DOHH2 (cell line): ENCODE measurements around the gene PPARA.
A peak's percentile ranks its signal among the peaks of the same experiment; 100 is the strongest.

Experiments
- H3F3A ChIP-seq: fragments of 200-600 bp; sonication (generic), shearing (Covaris generic); 2 replicates; pipeline ENCODE4 v1.6.0; 2016; ENCODE audit warnings: antibody characterized with exemption, mild to moderate bottlenecking; ENCODE audit not compliant: control insufficient read depth, insufficient read depth
- H3K27ac ChIP-seq: fragments of 200-600 bp; sonication (generic); 2 replicates; pipeline ENCODE4 v1.5.1; 2014; ENCODE audit warnings: low read depth, mild to moderate bottlenecking, low read length, moderate library complexity
- H3K27me3 ChIP-seq: fragments of 200-600 bp; sonication (generic); 2 replicates; pipeline ENCODE4 v1.6.1; 2014; ENCODE audit warnings: mild to moderate bottlenecking, low read length, mixed read lengths; ENCODE audit not compliant: control insufficient read depth
- H3K36me3 ChIP-seq: fragments of 200-600 bp; sonication (generic); 2 replicates; pipeline ENCODE4 v1.6.1; 2014; ENCODE audit warnings: mild to moderate bottlenecking, low read length, moderate library complexity, mixed read lengths; ENCODE audit not compliant: control insufficient read depth
- H3K4me1 ChIP-seq: fragments of 200-600 bp; sonication (generic); 2 replicates; pipeline ENCODE4 v1.6.1; 2014; ENCODE audit warnings: mild to moderate bottlenecking, low read length, mixed read lengths; ENCODE audit not compliant: control insufficient read depth
- H3K4me2 ChIP-seq: fragments of 200-600 bp; sonication (generic); 2 replicates; pipeline ENCODE4 v1.6.0; 2014; ENCODE audit warnings: mild to moderate bottlenecking, low read length, moderate library complexity
- H3K4me3 ChIP-seq: fragments of 200-600 bp; sonication (generic); 2 replicates; pipeline ENCODE4 v1.5.1; 2014; ENCODE audit warnings: mild to moderate bottlenecking, low read length, mixed read lengths
- H3K79me2 ChIP-seq: fragments of 200-600 bp; sonication (generic); 2 replicates; pipeline ENCODE4 v1.6.1; 2014; ENCODE audit warnings: mild to moderate bottlenecking, low read length, mixed read lengths; ENCODE audit not compliant: control insufficient read depth
- H3K9me2 ChIP-seq: fragments of 200-600 bp; sonication (generic); replicated peaks from 2 replicates; pipeline ENCODE4 v1.6.1; 2014; ENCODE audit warnings: mild to moderate bottlenecking, low read length, mixed read lengths; ENCODE audit not compliant: control insufficient read depth
- H3K9me3 ChIP-seq: fragments of 200-600 bp; sonication (generic); 2 replicates; pipeline ENCODE4 v1.6.1; 2014; ENCODE audit warnings: antibody characterized with exemption, low read length, mixed read lengths; ENCODE audit not compliant: control insufficient read depth, insufficient read depth
- H4K20me1 ChIP-seq: fragments of 200-600 bp; sonication (generic); 2 replicates; pipeline ENCODE4 v1.6.0; 2014; ENCODE audit warnings: low read depth, mild to moderate bottlenecking, antibody characterized with exemption, low read length, moderate library complexity; ENCODE audit not compliant: control insufficient read depth, insufficient read depth
- EZH2phosphoT487 ChIP-seq: fragments of 200-600 bp; sonication (generic); IDR thresholded peaks from 2 replicates; pipeline ENCODE4 v1.6.1; 2017; ENCODE audit warnings: borderline replicate concordance, mild to moderate bottlenecking, antibody characterized with exemption, low read length, moderate library complexity, mixed read lengths
- TF ChIP-seq, protein P1 (sequence below): fragments of 200-600 bp; sonication (generic); IDR thresholded peaks from one replicate; pipeline ENCODE4 v1.5.1; 2014; ENCODE audit warnings: antibody characterized with exemption, mild to moderate bottlenecking, low read depth, low read length; ENCODE audit not compliant: poor library complexity, severe bottlenecking

The PPARA gene

GRCh38 chr22:46287873-46288751 lies 137.8 kb downstream of the PPARA start:
- Histone ChIP-seq H3K27me3 (no peaks in the 10 kb centered on the region), H3K27ac (peak overlapping the region; percentile 28), H3K4me3 (peak overlapping the region; percentile 50), H3K4me2 (peak overlapping the region; percentile 54), H3K4me1 (peaks cover 36% of the 10 kb centered on the region), H4K20me1 (no peaks in the 10 kb centered on the region), H3K79me2 (no peaks in the 10 kb centered on the region), H3F3A (no peaks in the 10 kb centered on the region), H3K9me3 (no peaks in the 10 kb centered on the region), H3K9me2 (no peaks in the 10 kb centered on the region), H3K36me3 (no peaks in the 10 kb centered on the region)
- TF ChIP-seq, protein P1, sequence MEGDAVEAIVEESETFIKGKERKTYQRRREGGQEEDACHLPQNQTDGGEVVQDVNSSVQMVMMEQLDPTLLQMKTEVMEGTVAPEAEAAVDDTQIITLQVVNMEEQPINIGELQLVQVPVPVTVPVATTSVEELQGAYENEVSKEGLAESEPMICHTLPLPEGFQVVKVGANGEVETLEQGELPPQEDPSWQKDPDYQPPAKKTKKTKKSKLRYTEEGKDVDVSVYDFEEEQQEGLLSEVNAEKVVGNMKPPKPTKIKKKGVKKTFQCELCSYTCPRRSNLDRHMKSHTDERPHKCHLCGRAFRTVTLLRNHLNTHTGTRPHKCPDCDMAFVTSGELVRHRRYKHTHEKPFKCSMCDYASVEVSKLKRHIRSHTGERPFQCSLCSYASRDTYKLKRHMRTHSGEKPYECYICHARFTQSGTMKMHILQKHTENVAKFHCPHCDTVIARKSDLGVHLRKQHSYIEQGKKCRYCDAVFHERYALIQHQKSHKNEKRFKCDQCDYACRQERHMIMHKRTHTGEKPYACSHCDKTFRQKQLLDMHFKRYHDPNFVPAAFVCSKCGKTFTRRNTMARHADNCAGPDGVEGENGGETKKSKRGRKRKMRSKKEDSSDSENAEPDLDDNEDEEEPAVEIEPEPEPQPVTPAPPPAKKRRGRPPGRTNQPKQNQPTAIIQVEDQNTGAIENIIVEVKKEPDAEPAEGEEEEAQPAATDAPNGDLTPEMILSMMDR, result no peak
- TF ChIP-seq EZH2phosphoT487, result no peak

DNA sequence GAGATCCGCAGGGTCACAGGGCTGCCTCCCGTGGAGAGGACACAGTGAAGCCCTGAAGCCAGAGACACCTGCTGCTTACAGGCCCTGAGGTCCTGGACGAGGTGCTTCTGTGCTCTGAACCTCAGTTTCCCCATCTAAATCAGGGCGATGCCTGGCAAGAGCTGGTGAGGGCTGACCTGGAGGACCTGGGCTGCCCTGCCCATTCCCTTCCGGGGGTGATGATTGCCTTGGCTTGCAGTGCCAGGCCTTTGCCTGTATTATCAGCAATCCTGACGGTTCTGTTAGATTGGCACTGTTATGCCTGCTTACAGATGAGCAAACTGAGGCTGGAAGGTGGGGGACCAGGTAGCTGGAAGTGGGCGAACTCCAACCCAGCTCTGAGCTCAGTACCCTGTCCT lies 138.5 kb downstream of the PPARA start:
- H3K27ac ChIP-seq, result no peak overlapping the region
- peak overlapping the region; percentile 50; the same call in 1 of the 2 replicates for H3K4me3 ChIP-seq
- H3K36me3 ChIP-seq, result no peaks in the 10 kb centered on the region
- peak overlapping the region; percentile 54 for H3K4me2 ChIP-seq
- H3K9me2 ChIP-seq, result no peaks in the 10 kb centered on the region
- no peaks in the 10 kb centered on the region for H4K20me1 ChIP-seq
- H3K79me2 ChIP-seq, result no peaks in the 10 kb centered on the region
- no peaks in the 10 kb centered on the region for H3K27me3 ChIP-seq
- peaks cover 43% of the 10 kb centered on the region for H3K4me1 ChIP-seq
- H3F3A ChIP-seq, result peaks cover 2% of the 10 kb centered on the region; the same call in 1 of the 2 replicates
- no peaks in the 10 kb centered on the region for H3K9me3 ChIP-seq
- TF ChIP-seq, protein P1, result no peak
- TF ChIP-seq EZH2phosphoT487, result no peak

GRCh38 chr22:46289244-46289891 lies 139.0 kb downstream of the PPARA start:
- no peaks in the 10 kb centered on the region for H3K9me2 ChIP-seq
- no peaks in the 10 kb centered on the region for H3K9me3 ChIP-seq
- no peaks in the 10 kb centered on the region for H4K20me1 ChIP-seq
- H3K79me2 ChIP-seq, result no peaks in the 10 kb centered on the region
- H3K4me3 ChIP-seq, result no peak overlapping the region
- no peaks in the 10 kb centered on the region for H3K27me3 ChIP-seq
- no peak overlapping the region for H3K4me2 ChIP-seq
- TF ChIP-seq, protein P1, result no peak
- no peak for TF ChIP-seq EZH2phosphoT487
- no peaks in the 10 kb centered on the region for H3K36me3 ChIP-seq
- peaks cover 48% of the 10 kb centered on the region for H3K4me1 ChIP-seq
- H3F3A ChIP-seq, result peaks cover 3% of the 10 kb centered on the region; the same call in 1 of the 2 replicates
- no peak overlapping the region for H3K27ac ChIP-seq
